ENCODE results near the gene C20orf202. TPM values are rescaled to one million over a fixed set of nuclear protein-coding genes. Genes with fewer than 3 reads are reported as not detected.

C20orf202 gene
- total RNA-seq, 1 experiment from 2014 or later = 0.22 TPM

- TF ChIP-seq ZMAT4 (CRISPR knock-in tag; IDR thresholded peaks at IDR 0.05) = no peak
- no peak for TF ChIP-seq PRRX2 (CRISPR knock-in tag; IDR thresholded peaks at IDR 0.05)
- TF ChIP-seq NFATC4 (CRISPR knock-in tag; IDR thresholded peaks at IDR 0.05) = no peak
- TF ChIP-seq GABPB1 (CRISPR knock-in tag; IDR thresholded peaks at IDR 0.05) = no peak
- TF ChIP-seq NFYB (CRISPR knock-in tag; conservative IDR thresholded peaks at IDR 0.05; ENCODE audit: low read depth) = no peak; the same call in 1 of the 2 replicates
- TF ChIP-seq ZNF121 (CRISPR knock-in tag; IDR thresholded peaks at IDR 0.05) = no peak
- TF ChIP-seq ATF1 (CRISPR knock-in tag; IDR thresholded peaks at IDR 0.05) = no peak
- TF ChIP-seq RELA (CRISPR knock-in tag; IDR thresholded peaks at IDR 0.05; ENCODE audit: borderline replicate concordance) = no peak
Measured at GRCh38 chr20:1171461-1172093, 31.7 kb upstream of the C20orf202 start (continued).

- TF ChIP-seq ESRRA (CRISPR knock-in tag; IDR thresholded peaks at IDR 0.05; ENCODE audit: borderline replicate concordance) (no peak), ZNF232 (CRISPR knock-in tag; IDR thresholded peaks at IDR 0.05) (no peak), E2F4 (CRISPR knock-in tag; IDR thresholded peaks at IDR 0.05; ENCODE audit: borderline replicate concordance, low read depth) (no peak), IRF2 (CRISPR knock-in tag; IDR thresholded peaks at IDR 0.05; ENCODE audit: borderline replicate concordance, low read depth) (no peak), FOXK1 (CRISPR knock-in tag; IDR thresholded peaks at IDR 0.05) (no peak), USF2 (CRISPR knock-in tag; IDR thresholded peaks at IDR 0.05) (no peak), IRF1 (CRISPR knock-in tag; IDR thresholded peaks at IDR 0.05) (no peak), ZNF423 (CRISPR knock-in tag; IDR thresholded peaks at IDR 0.05) (no peak), CREB1 (CRISPR knock-in tag; IDR thresholded peaks at IDR 0.05) (no peak), TP53 (CRISPR knock-in tag; IDR thresholded peaks at IDR 0.05) (no peak), ZNF281 (CRISPR knock-in tag; IDR thresholded peaks at IDR 0.05) (no peak), AR (CRISPR knock-in tag; IDR thresholded peaks at IDR 0.05) (no peak), RELA (CRISPR knock-in tag; IDR thresholded peaks at IDR 0.05; ENCODE audit: borderline replicate concordance) (no peak)
- no peak for ATAC-seq
- no peaks in the 10 kb centered on the region for H3K9me3 Mint-ChIP-seq
- no peak overlapping the region; the same call in 1 of the 2 replicates for H3K27ac Mint-ChIP-seq
- peaks cover 10% of the 10 kb centered on the region for H3K36me3 Mint-ChIP-seq
- H3K4me3 Mint-ChIP-seq = no peak overlapping the region
- ChIA-PET CTCF (no interaction called here), POLR2A (no interaction called here)
- 0 out of 2 replicates have a peak, but pooled peaks cover 4% of the 10 kb centered on the region for H3K4me1 Mint-ChIP-seq
- DNase-seq (ENCODE audit: low spot score) = no peak
- no peaks in the 10 kb centered on the region for H3K27me3 Mint-ChIP-seq (ENCODE audit: low read depth)
Measured at GRCh38 chr20:1173698-1174097, 29.6 kb upstream of the C20orf202 start.

Measured in WTC11 (cell line).